Spleen (tissue), 7 donors: ENCODE data around the gene EPB41L4B.

Experiments
- CTCF ChIP-seq, 11 experiments: fragments of 200-600 bp in 7 of 11; fragments of 450-650 bp in 4 of 11; sonication (generic) in 4 of 11; IDR thresholded peaks in 8 of 11; conservative IDR thresholded peaks in 3 of 11; 1 replicate in 7 of 11; 2 replicates in 4 of 11; pipeline versions ENCODE4 v1.4.0 to v1.8.0; 2016 to 2021; ENCODE audit warnings: antibody characterized with exemption in 11 of 11, inconsistent platforms in 4 of 11, mild to moderate bottlenecking in 1 of 11
- POLR2A ChIP-seq, 3 donors: fragments of 450-650 bp; IDR thresholded peaks; one replicate each; pipeline ENCODE4 v1.5.1; 2017; ENCODE audit warnings: antibody characterized with exemption in 3 of 3, mild to moderate bottlenecking in 1 of 3
- POLR2AphosphoS5 ChIP-seq, 3 donors: sonication (generic); formaldehyde crosslinking; IDR thresholded peaks; one replicate each; pipeline ENCODE4 v1.5.1; 2017; ENCODE audit warnings: antibody characterized with exemption in 3 of 3
- donor health status: DM: no; HTN: no; CAD: no; lungs with moderate emphysema.
- donor health status: DM: no; HTN: no; CAD: no.
- donor health status: DM: no; HTN: no; CAD: no.

GRCh38 chr9:109149089-109149488, 171.8 kb downstream of the EPB41L4B start:
- TF ChIP-seq CTCF (IDR thresholded peaks at IDR 0.05 in 8 of 11, conservative IDR thresholded peaks at IDR 0.05 in 3 of 11) (no peak), POLR2A (IDR thresholded peaks at IDR 0.05) (no peak), POLR2AphosphoS5 (IDR thresholded peaks at IDR 0.05) (no peak)
